ENCODE measurements around the gene S100A13. TPM values are rescaled to one million over a fixed set of nuclear protein-coding genes. Genes with fewer than 3 reads are reported as not detected.
"Not testable (repeated sequence)": the region's sequence is repeated elsewhere in the genome, so short reads cannot be mapped to it uniquely, and the experiment has no call there.

S100A13 gene
- total RNA-seq, 3 donors from 2014 or later = 163 to 221 (median 198) TPM

GRCh38 chr1:153642161-153642560 is 14.9 kb upstream of the S100A13 start:
- no peak for TF ChIP-seq POLR2AphosphoS5 (IDR thresholded peaks at IDR 0.05)
- no peak for TF ChIP-seq CTCF (IDR thresholded peaks at IDR 0.05)
- Histone ChIP-seq H3K4me3 (no peak overlapping the region), H3K27me3 (no peaks in the 10 kb centered on the region), H3K36me3 (no peaks in the 10 kb centered on the region), H3K9me3 (no peaks in the 10 kb centered on the region), H3K27ac (peak overlapping the region in 1 of 2 donors; percentile 28), H3K4me1 (no peaks in the 10 kb centered on the region)
- intact Hi-C loops (cut with DNase I; ENCODE audit: low total_unique reads) = loop anchor here (1.0 kb wide), 1 partner anchor 23 kb away; no protein-coding TSS in a partner anchor
- no peak for DNase-seq (ENCODE audit: low spot score in 2 of 2)

GRCh38 chr1:153640861-153641260 is 13.6 kb upstream of the S100A13 start:
- intact Hi-C loops (cut with DNase I; ENCODE audit: low total_unique reads) = no loop called here
- Histone ChIP-seq H3K27ac (peak overlapping the region in 1 of 2 donors; percentile 0), H3K4me3 (no peak overlapping the region), H3K36me3 (no peaks in the 10 kb centered on the region), H3K9me3 (no peaks in the 10 kb centered on the region), H3K4me1 (no peaks in the 10 kb centered on the region), H3K27me3 (no peaks in the 10 kb centered on the region)
- no peak for DNase-seq (ENCODE audit: low spot score in 2 of 2)
- TF ChIP-seq POLR2AphosphoS5 (IDR thresholded peaks at IDR 0.05) = no peak
- TF ChIP-seq CTCF (IDR thresholded peaks at IDR 0.05) = no peak
- TF ChIP-seq POLR2A (IDR thresholded peaks at IDR 0.05) = no peak

GRCh38 chr1:153640213-153640612 is 12.9 kb upstream of the S100A13 start:
- H3K27me3 ChIP-seq; H3K9me3 ChIP-seq; DNase-seq (ENCODE audit: low spot score in 2 of 2); H3K4me1 ChIP-seq; intact Hi-C loops (cut with DNase I; ENCODE audit: low total_unique reads); H3K4me3 ChIP-seq; H3K36me3 ChIP-seq: not testable (repeated sequence)
- peak overlapping the region in 1 of 2 donors; percentile 0 for H3K27ac ChIP-seq

- Histone ChIP-seq H3K27me3 (no peaks in the 10 kb centered on the region), H3K4me1 (no peaks in the 10 kb centered on the region), H3K4me3 (no peak overlapping the region), H3K9me3 (no peaks in the 10 kb centered on the region), H3K36me3 (no peaks in the 10 kb centered on the region), H3K27ac (no peak overlapping the region)
- DNase-seq (ENCODE audit: low spot score in 2 of 2) = no peak
- intact Hi-C loops (cut with DNase I; ENCODE audit: low total_unique reads) = no loop called here
- no peak for TF ChIP-seq POLR2A (IDR thresholded peaks at IDR 0.05)
- TF ChIP-seq CTCF (IDR thresholded peaks at IDR 0.05) = no peak
- TF ChIP-seq POLR2AphosphoS5 (IDR thresholded peaks at IDR 0.05) = no peak
Observed at GRCh38 chr1:153639280-153639679, 12.0 kb upstream of the S100A13 start.

GRCh38 chr1:153638261-153638660 is 11.0 kb upstream of the S100A13 start:
- no peaks in the 10 kb centered on the region for H3K27me3 ChIP-seq
- H3K4me3 ChIP-seq = no peak overlapping the region
- no peaks in the 10 kb centered on the region for H3K9me3 ChIP-seq
- H3K27ac ChIP-seq = no peak overlapping the region
- no peaks in the 10 kb centered on the region for H3K36me3 ChIP-seq
- intact Hi-C loops (cut with DNase I; ENCODE audit: low total_unique reads) = no loop called here
- no peak for DNase-seq (ENCODE audit: low spot score in 2 of 2)
- H3K4me1 ChIP-seq = no peaks in the 10 kb centered on the region
- no peak for TF ChIP-seq POLR2A (IDR thresholded peaks at IDR 0.05)
- TF ChIP-seq POLR2AphosphoS5 (IDR thresholded peaks at IDR 0.05) = no peak

- intact Hi-C loops (cut with DNase I; ENCODE audit: low total_unique reads) = no loop called here
Observed at GRCh38 chr1:153636312-153636711, 9.0 kb upstream of the S100A13 start.

More at GRCh38 chr1:153636312-153636711, 9.0 kb upstream of the S100A13 start:
- Histone ChIP-seq H3K27me3 (no peaks in the 10 kb centered on the region), H3K36me3 (no peaks in the 10 kb centered on the region), H3K4me3 (no peak overlapping the region), H3K4me1 (no peaks in the 10 kb centered on the region), H3K9me3 (no peaks in the 10 kb centered on the region), H3K27ac (no peak overlapping the region)
- no peak for DNase-seq (ENCODE audit: low spot score in 2 of 2)
- TF ChIP-seq CTCF (IDR thresholded peaks at IDR 0.05) (no peak), POLR2A (IDR thresholded peaks at IDR 0.05) (no peak), POLR2AphosphoS5 (IDR thresholded peaks at IDR 0.05) (no peak)
